ENCODE measurements around the gene SMAD2.
"Not testable (repeated sequence)": the region's sequence is repeated elsewhere in the genome, so short reads cannot be mapped to it uniquely, and the experiment has no call there.

The SMAD2 gene

GRCh38 chr18:47788621-47789020, 141.8 kb downstream of the SMAD2 start:
- DNase-seq: peak in 2 of 3 donors; percentile 23 to 35

GRCh38 chr18:47781561-47781960, 148.9 kb downstream of the SMAD2 start:
- DNase-seq: no peak

- DNase-seq: no peak
Observed at GRCh38 chr18:47780011-47780725, 150.3 kb downstream of the SMAD2 start.

DNA sequence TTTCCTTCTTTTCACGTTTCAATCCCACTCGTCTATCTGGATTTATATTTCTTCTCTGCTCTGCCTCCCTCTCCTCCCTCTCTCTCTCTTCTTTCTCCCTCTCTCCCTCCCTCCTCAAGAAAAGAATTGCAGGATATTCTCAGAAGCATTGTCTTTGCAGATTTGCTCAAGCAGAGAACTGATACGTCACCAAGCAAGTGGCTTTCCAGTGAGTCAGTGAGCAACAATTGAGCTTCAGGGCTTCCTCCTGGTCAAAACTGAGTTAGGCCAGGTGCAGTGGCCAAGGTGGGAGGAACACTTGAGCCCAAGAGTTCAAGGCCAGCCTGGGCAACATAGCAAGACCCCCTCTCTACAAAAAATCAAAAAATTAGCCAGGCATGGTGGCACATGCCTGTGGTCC, 151.1 kb downstream of the SMAD2 start:
- DNase-seq: no peak

DNA sequence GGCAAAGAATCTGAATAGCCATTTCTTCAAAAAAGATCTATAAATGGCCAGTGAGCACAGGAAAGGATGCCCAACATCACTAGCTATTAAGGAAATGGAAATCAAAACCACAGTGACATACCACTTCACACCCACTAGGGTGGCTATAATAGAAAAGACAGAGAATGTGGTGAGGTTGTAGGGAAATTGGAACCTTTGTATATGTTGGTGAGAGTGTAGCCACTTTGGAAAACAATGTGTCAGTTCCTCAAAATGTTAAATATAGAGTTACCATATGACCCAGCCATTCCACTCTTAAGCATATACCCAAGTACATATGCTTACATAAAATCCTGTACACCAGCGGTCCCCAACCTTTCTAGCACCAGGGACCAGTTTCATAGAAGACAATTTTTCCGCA, 152.8 kb downstream of the SMAD2 start:
- DNase-seq: peak; percentile 28 to 76 (median 46)

GRCh38 chr18:47775961-47776360, 154.5 kb downstream of the SMAD2 start:
- no peak for DNase-seq

DNA sequence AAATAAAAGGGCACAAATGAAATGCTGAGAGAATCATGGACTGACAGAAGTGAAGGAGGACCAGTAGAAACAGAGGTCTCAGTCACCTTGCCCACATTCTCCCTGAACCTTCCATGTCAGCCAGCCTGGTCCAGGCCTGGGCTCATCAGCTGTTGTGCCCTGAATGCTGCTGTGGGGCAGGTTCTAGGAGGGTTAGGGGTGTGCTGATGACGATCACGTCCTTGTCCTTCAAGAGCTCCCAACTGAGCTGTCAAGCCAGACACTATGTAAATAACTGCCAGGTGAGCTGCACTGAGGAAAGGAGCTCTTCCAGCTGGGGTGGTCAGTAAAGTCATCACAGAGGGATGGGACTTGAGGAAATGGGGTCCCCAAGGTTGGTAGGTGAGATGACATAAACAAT, 156.5 kb downstream of the SMAD2 start:
- DNase-seq: no peak

DNA sequence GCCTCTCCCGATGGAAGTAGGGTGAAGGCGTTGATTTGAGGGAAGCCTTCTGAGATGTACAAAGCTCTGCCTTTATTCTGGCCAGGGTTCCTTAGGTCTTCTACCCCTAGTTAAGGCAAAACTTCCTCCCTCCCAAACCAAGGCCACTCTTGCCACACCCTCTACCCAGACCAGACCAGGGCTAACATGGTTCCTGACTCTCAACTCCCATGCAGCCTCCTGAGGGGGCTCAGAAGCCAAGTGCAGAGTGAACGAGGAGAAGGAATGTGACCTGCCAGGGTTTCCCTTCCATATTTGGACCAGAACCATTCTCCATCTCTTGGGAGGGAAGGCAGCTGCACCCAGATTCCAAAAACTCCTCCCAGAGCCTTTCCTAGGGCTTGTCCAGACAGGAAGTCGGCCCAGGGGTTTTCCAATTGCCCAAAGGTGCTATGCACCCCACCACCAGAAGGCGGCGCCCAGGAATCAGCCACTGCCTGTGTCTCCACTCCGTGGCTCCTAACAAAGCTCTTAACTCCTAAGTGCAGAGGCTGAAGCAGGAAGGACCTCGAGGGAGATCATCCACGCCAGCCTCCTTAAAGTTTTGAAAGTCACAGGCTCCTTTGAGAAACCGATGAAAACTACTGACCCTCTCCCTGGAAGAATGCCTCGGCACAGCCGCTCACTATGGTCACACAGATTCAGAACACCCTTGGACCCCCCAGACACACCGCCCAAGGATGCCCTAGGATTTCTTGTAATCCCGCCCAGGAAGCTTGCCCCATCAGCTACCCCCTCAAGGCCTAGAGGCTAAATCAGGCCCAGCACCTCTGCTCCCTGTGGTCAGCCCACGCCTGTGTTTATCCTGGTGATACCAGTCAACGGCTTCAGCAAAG, 157.8 kb downstream of the SMAD2 start:
- DNase-seq: peak; percentile 76 to 83 (median 78)

DNA sequence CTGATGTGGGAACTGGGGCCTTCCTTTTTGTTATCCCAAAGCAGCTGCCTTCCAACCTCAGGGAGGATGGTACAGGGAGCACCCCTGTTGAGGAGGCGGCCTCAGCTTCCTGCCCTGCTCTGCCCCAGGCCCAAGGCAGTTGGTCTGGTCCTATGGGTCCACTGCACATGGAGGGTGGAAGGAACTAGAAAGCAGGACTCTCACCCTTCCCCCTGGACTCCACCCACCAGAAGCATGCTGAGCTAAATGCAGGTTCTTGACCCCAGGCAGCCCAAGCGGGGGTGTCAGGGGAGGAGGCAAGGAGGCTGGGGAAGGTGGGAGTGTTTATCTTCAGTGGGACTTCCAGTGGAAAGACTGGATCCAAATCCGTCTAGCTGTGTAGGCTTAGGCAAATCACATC, 158.5 kb downstream of the SMAD2 start:
- DNase-seq: no peak

DNA sequence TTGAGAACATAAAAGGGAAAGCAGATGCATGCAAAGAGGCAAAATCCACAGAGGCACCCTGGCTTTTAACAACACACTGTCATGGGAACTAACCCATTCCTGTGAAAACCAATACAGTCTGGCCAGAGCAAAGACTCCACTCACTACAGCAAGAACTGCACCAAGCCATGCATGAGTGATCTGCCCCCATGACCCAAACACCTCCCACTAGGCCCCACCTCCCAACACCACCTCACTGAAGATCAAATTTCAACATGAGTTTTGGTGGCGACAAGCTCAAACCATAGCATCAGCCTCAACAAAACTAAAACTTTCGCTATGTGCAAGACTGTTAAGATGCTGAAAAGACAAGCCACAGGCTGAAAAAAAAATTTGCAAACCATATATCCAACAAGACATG, 162.8 kb downstream of the SMAD2 start:
- DNase-seq: no peak

- not testable (repeated sequence) for DNase-seq
Observed at GRCh38 chr18:47767198-47767597, 163.3 kb downstream of the SMAD2 start.
